Mononuclear cell (primary cell): ENCODE results near the gene MS4A14. TPM values are rescaled to one million over a fixed set of nuclear protein-coding genes. Genes with fewer than 3 reads are reported as not detected.
"Not testable (repeated sequence)": the region's sequence is repeated elsewhere in the genome, so short reads cannot be mapped to it uniquely, and the experiment has no call there.

Source experiments
- H3K27me3 ChIP-seq: 2 replicates; pipeline ENCODE4 v1.6.0; 2011; ENCODE audit warnings: low read length, control low read depth; ENCODE audit not compliant: insufficient read depth
- H3K4me1 ChIP-seq: 2 replicates; pipeline ENCODE4 v1.5.1; 2011; ENCODE audit warnings: mild to moderate bottlenecking, low read length, control low read depth; ENCODE audit not compliant: insufficient read depth
- H3K4me3 ChIP-seq: 2 replicates; pipeline ENCODE4 v1.5.1; 2011; ENCODE audit warnings: mild to moderate bottlenecking, low read length, moderate library complexity
- H3K9me3 ChIP-seq: 2 replicates; pipeline ENCODE4 v1.5.1; 2011; ENCODE audit warnings: low read depth, mild to moderate bottlenecking, control low read depth, low read length
- total RNA-seq: library from RNA; depleted of rRNA; stranded (reverse); fragments of >200 nt; gene quantifications from one replicate; pipeline ENCODE4 v1.2.3, GENCODE V29; 2012

The MS4A14 gene
- total RNA-seq, 1 donor = 1.2 TPM

DNA sequence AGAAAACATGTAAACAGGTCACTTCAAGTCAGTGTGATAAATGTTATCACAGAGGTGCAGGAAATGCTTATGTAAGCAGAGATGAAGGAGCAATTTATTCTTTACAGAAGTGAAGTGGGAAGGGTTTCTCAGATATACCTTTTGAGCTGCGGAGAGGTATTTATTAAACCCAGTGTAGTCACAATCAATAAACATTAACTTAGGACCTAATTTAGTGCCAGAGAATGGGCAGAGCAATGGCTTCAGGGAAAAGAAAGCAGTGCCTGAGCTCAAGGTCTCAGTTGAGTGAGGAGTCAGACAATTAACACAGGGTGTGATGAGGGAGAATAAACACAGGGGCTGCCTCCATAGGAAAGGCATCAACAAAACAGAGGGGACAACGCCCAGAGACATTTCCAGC, 35.0 kb downstream of the MS4A14 start:
- Histone ChIP-seq H3K4me1 (no peaks in the 10 kb centered on the region), H3K4me3 (no peak overlapping the region), H3K27me3 (no peaks in the 10 kb centered on the region), H3K9me3 (no peaks in the 10 kb centered on the region)

DNA sequence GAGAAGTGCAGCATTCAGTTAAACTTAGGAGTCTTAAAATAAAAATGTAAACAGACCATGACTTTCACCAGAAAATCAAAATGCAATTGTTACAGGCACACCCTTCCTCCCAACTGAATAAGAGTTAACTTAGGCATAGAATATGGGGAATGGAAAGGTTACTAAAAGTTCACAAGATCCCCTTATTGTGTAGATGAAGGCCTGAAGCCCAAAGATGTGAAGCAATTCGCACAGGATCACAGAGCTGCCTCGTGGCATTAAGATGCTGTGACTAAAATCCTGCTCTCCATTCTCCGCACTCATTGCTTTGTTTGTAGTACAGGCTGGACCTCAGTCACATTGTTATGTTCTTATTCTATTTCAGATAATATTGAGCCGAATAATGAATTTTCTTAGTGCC, 37.1 kb downstream of the MS4A14 start:
- no peaks in the 10 kb centered on the region for H3K4me1 ChIP-seq
- no peak overlapping the region for H3K4me3 ChIP-seq
- H3K9me3 ChIP-seq = no peaks in the 10 kb centered on the region
- H3K27me3 ChIP-seq = no peaks in the 10 kb centered on the region

DNA sequence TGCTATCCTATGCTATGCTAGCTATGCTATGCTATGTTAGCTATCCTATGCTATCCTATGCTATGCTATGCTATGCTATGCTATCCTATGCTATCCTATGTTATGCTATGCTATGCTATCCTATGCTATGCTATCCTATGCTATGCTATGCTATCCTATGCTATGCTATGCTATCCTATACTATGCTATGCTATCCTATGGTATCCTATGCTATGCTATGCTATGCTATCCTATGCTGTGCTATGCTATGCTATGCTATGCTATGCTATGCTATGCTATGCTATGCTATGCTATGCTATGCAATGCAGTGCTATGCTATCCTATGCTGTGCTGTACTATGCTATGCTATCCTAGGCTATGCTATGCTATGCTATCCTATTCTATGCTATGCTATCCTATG, 50.8 kb downstream of the MS4A14 start:
- H3K9me3 ChIP-seq = no peaks in the 10 kb centered on the region
- no peaks in the 10 kb centered on the region for H3K27me3 ChIP-seq
- H3K4me1 ChIP-seq = peaks cover 20% of the 10 kb centered on the region
- no peak overlapping the region for H3K4me3 ChIP-seq

DNA sequence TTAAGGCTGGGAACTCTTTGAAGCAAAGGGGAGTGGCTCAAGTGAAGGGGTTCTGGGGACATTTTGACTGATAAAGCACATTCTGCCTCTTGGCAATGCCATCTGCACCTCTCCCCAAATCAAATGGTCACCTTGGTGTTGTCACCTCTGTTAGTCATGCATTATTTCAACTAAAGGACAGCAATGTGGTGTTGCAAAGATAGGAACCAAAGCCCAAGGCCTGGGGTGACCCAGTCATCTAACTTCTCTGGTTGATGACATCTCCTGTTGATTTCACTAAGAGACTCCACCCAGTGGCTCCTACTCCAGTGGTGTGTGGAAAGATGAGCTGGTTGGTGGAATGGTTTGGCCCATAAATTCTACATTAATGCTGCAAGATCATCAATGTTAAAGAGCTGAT, 51.6 kb downstream of the MS4A14 start:
- Histone ChIP-seq H3K4me3 (no peak overlapping the region), H3K4me1 (peaks cover 20% of the 10 kb centered on the region)

DNA sequence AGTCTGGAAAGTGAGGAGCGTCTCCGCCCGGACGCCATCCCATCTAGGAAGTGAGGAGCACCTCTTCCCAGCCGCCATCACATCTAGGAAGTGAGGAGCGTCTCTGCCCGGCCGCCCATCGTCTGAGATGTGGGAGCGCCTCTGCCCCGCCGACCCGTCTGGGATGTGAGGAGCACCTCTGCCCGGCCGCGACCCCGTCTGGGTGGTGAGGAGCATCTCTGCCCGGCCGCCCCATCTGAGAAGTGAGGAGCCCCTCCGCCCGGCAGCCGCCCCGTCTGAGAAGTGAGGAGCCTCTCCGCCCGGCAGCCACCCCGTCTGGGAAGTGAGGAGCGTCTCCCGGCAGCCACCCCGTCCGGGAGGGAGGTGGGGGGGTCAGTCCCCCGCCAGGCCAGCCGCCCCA, 54.9 kb downstream of the MS4A14 start:
- H3K9me3 ChIP-seq, H3K4me3 ChIP-seq, H3K27me3 ChIP-seq: not testable (repeated sequence)
- H3K4me1 ChIP-seq = peaks cover 22% of the 10 kb centered on the region

More for the DNA sequence above, 51.6 kb downstream of the MS4A14 start:
- Histone ChIP-seq H3K9me3 (no peaks in the 10 kb centered on the region), H3K27me3 (no peaks in the 10 kb centered on the region)

DNA sequence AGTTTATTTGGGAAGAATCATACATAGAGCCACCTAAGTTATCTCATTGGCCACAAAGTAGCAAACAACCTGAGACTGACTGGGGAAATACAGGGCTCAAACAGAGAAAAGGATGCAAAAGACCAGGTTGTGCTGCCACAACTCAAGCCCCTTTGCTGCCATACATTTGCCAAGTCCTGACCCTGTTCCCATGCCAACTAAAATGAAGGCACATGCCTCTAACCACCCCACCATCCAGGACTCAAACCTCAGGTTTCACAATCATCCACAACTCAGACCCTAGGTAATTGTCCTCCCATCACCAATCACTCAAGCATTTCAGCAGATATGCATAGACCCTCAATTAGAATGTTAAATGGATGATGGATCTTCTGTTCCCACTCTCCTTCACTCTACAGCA, 58.0 kb downstream of the MS4A14 start:
- Histone ChIP-seq H3K27me3 (no peaks in the 10 kb centered on the region), H3K4me1 (peaks cover 7% of the 10 kb centered on the region), H3K4me3 (no peak overlapping the region), H3K9me3 (no peaks in the 10 kb centered on the region)

DNA sequence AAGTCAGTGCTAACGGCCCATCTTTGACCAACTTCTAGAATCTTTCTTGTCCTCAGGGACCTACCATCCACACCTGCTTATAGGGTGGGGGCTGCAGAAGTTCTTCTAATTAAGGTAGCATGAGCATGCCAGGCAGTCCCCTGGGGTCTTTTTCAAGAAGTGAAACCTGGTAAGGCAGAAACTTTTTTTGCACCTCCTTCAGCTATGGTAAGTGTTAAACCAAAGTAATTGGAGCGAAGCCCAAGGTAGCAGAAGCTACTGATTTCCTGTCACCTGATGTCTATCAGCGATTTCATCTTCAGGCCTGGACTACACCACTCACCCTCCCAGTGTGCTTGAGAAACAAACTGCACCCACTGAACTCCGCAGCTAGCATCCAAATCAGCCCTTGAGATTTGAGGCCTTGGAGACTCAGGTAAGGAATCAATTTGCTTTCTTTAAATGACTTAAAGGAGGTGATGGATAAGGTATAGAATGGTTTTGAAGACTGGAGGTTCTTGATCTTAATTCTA, 59.3 kb downstream of the MS4A14 start, which contains the start of gene MS4A1:
TSS of gene MS4A1 (plus strand) at position 317 of the 512 bp plus-strand sequence. CDS start 6,528 bp downstream, outside the sequence.
- Histone ChIP-seq H3K4me1 (peaks cover 7% of the 10 kb centered on the region), H3K4me3 (peak within 1 kb of the TSS; percentile 44), H3K9me3 (no peaks in the 10 kb centered on the region), H3K27me3 (no peaks in the 10 kb centered on the region)

DNA sequence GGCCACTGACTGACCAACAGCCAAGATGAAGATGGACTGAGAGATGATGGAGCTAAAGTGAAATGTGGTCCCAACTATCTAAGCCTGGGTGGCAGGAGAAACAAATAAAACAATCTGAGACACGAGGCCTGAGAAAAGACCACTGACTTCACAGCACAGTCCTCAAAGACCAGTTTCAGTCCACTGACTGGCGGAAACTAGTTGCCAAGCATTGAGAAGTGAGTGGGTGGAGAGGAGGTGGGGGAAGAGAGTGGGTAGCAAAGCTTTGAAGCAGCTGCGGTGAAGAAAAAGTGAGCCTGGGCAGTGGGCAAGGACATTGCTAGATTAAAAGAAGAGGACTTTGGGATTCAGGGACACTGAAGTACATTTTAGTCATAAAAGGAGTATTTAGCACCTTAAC, 61.3 kb downstream of the MS4A14 start:
- no peaks in the 10 kb centered on the region for H3K9me3 ChIP-seq
- peaks cover 14% of the 10 kb centered on the region for H3K4me1 ChIP-seq
- peak overlapping the region; percentile 44 for H3K4me3 ChIP-seq
- no peaks in the 10 kb centered on the region for H3K27me3 ChIP-seq

DNA sequence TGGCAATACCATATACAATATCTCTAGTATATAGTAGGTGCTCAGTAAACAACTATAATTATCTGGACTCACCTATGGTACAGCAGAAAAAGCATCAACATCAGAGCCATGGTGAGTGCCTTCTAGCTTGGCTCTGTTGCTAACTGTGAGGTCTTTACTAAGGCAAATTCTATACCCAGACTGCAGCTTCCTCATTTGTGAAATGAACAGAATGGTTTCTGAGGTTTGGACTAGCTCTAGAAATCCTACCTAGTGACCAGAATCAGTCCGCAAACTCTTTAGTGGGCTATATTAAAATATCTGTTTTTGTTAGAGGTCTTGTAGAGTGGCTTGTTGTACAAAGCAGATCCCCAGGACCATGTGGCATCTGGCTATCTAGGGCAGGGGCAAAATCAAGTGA, 63.1 kb downstream of the MS4A14 start:
- H3K4me1 ChIP-seq = peaks cover 22% of the 10 kb centered on the region
- H3K9me3 ChIP-seq = no peaks in the 10 kb centered on the region
- no peak overlapping the region for H3K4me3 ChIP-seq
- no peaks in the 10 kb centered on the region for H3K27me3 ChIP-seq

Other genes with a start within 250 kb of the MS4A14 start
- gene MS4A6A, start 213.4 kb upstream of the MS4A14 start, total RNA-seq = 237 TPM
- gene MS4A4E, start 153.3 kb upstream of the MS4A14 start, total RNA-seq = 1.4 TPM
- gene MS4A4A, start 115.8 kb upstream of the MS4A14 start, total RNA-seq = 3.0 TPM
- gene MS4A6E, start 69.2 kb upstream of the MS4A14 start, total RNA-seq = not detected
- 28.7 TPM for gene MS4A7, start 17.9 kb upstream of the MS4A14 start, total RNA-seq
- not detected for gene MS4A5, start 33.1 kb downstream of the MS4A14 start, total RNA-seq
- gene MS4A1, start 59.4 kb downstream of the MS4A14 start, total RNA-seq = 145 TPM
- not detected for gene MS4A12, start 96.3 kb downstream of the MS4A14 start, total RNA-seq
- gene MS4A13, start 118.9 kb downstream of the MS4A14 start, total RNA-seq = not detected